ENCODE measurements around the gene SMCO2. TPM values are rescaled to one million over a fixed set of nuclear protein-coding genes. Genes with fewer than 3 reads are reported as not detected.

SMCO2 gene
- total and polyA plus RNA-seq, 10 donors: 0.06 to 0.92 (median 0.16) TPM; not detected in 7

DNA sequence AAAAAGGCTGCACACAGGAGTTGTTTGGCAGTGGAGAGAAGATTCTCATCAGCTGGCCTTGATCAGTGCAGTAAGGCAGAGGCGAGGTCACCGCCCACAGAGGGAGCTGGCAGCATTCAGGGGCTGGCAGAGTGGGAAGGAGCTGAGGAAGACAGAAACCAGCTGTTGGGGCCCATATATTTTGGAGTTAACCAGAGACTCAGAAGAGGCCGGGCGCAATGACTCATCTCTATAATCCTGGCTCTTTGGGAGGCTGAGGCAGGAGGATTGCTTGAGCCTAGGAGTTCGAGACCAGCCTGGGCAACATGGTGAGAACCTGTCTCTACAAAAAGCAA, 17.7 kb downstream of the SMCO2 start:
- WGBS, 5 donors: 41 to 62% (median 49%) methylated on average over 5 of the region's 5 CpGs
- intact Hi-C loops (cut with DNase I; ENCODE audit: low total_unique reads): no loop called here
- Histone ChIP-seq H3K9me3 (no peaks in the 10 kb centered on the region), H3K27ac (peak overlapping the region in 6 of 8 donors; percentile 6 to 60 (median 30)), H3K4me1 (peaks cover 0 to 43% (median 19%) of the 10 kb centered on the region in 6 donors), H3K27me3 (replicated peaks in 1 of 7) (peaks cover 0 to 16% (median 0%) of the 10 kb centered on the region in 7 donors), H3K36me3 (no peaks in the 10 kb centered on the region), H3K4me3 (no peak overlapping the region)
- TF ChIP-seq, protein P1, sequence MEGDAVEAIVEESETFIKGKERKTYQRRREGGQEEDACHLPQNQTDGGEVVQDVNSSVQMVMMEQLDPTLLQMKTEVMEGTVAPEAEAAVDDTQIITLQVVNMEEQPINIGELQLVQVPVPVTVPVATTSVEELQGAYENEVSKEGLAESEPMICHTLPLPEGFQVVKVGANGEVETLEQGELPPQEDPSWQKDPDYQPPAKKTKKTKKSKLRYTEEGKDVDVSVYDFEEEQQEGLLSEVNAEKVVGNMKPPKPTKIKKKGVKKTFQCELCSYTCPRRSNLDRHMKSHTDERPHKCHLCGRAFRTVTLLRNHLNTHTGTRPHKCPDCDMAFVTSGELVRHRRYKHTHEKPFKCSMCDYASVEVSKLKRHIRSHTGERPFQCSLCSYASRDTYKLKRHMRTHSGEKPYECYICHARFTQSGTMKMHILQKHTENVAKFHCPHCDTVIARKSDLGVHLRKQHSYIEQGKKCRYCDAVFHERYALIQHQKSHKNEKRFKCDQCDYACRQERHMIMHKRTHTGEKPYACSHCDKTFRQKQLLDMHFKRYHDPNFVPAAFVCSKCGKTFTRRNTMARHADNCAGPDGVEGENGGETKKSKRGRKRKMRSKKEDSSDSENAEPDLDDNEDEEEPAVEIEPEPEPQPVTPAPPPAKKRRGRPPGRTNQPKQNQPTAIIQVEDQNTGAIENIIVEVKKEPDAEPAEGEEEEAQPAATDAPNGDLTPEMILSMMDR (IDR thresholded peaks at IDR 0.05 in 8 of 11, conservative IDR thresholded peaks at IDR 0.05 in 3 of 11): no peak
- no peak for TF ChIP-seq POLR2A (IDR thresholded peaks at IDR 0.05)
- peak in 2 of 3 donors; percentile 60 to 71 for TF ChIP-seq POLR2AphosphoS5 (IDR thresholded peaks at IDR 0.05)
- DNase-seq: no peak

DNA sequence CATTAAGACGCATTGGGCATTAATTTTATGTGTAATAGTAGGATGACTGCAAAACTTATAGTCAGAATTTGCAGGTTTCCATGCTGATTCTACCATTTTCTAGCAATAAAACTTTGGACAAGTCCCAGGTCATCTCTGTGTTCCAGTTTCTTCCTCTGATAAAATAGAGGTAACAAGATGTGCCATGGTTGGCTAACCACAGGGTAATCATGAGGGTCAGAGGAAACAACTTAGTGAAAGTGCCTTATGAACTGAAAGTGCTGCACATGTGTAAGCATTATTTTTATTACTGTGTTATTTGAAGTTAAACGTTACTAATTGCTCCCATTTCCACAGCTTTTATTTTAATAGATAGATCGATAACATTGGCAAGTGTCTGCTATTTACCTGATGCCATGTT, 21.1 kb downstream of the SMCO2 start:
- TF ChIP-seq, protein P1 (IDR thresholded peaks at IDR 0.05 in 8 of 11, conservative IDR thresholded peaks at IDR 0.05 in 3 of 11): no peak
- TF ChIP-seq POLR2A (IDR thresholded peaks at IDR 0.05) (no peak), POLR2AphosphoS5 (IDR thresholded peaks at IDR 0.05) (no peak)
- Histone ChIP-seq H3K27me3 (replicated peaks in 1 of 7) (no peaks in the 10 kb centered on the region), H3K36me3 (no peaks in the 10 kb centered on the region), H3K4me3 (no peak overlapping the region), H3K27ac (no peak overlapping the region), H3K9me3 (no peaks in the 10 kb centered on the region), H3K4me1 (peaks cover 0 to 17% (median 4%) of the 10 kb centered on the region in 6 donors)
- no peak for DNase-seq
- WGBS, 5 donors: 70 to 85% (median 78%) methylated on average over 3 of the region's 3 CpGs
- intact Hi-C loops (cut with DNase I; ENCODE audit: low total_unique reads): no loop called here

DNA sequence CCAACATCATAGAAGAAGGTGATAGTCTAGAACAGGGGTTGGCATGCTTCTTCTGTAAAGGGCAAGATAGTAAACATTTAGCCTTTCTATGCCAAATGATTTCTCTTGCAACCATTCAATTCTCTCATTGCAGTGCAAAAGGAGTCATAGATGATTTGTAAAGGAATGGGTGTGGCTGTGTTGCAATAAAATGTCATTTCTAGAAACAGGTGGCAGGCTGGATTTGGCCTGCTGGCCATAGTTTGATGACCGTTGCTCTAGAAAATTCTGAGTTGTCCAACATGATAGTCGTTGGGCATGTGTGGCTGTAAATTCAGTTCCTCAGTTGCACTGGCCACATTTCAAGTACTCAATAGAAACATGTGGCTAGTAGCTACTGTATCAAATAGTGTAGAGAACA, 21.7 kb downstream of the SMCO2 start:
- H3K36me3 ChIP-seq: no peaks in the 10 kb centered on the region
- H3K4me3 ChIP-seq: no peak overlapping the region
- no peaks in the 10 kb centered on the region for H3K27me3 ChIP-seq (replicated peaks in 1 of 7)
- peaks cover 0 to 11% (median 2%) of the 10 kb centered on the region in 6 donors for H3K4me1 ChIP-seq
- no peak overlapping the region for H3K27ac ChIP-seq
- no peak for DNase-seq
- 74 to 90% (median 88%) methylated on average over 2 of the region's 2 CpGs for WGBS, 5 donors
- TF ChIP-seq POLR2A (IDR thresholded peaks at IDR 0.05) (no peak), POLR2AphosphoS5 (IDR thresholded peaks at IDR 0.05) (no peak)
- TF ChIP-seq, protein P1 (IDR thresholded peaks at IDR 0.05 in 8 of 11, conservative IDR thresholded peaks at IDR 0.05 in 3 of 11): no peak
- no peaks in the 10 kb centered on the region for H3K9me3 ChIP-seq
- intact Hi-C loops (cut with DNase I; ENCODE audit: low total_unique reads): no loop called here

DNA sequence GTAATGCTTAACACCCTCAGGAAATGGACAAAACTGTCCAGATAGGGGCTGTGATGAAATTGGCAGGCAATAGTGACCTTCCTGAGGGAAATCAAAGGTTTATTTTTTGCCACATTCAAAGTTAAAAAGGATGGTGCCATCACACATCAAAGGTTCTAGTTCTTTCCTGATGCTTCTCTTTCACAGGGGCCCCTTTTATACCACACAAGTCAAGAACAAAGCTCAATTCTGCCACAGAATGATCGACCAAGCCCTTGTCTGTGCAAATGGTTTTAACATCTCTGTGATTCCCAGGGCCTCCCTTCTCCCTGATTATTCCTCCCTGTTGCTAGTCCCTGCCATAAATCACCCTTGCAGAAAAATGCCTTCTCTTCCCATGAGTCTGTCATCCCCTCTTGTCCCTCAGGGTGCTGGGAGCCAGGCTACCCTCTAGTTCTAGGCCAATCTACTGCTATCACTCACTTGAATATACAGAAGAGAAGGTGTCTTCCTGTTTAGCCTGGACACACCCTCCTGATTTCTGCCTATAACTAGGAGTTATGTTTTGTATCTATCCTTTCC, 22.7 kb downstream of the SMCO2 start:
- no peak overlapping the region for H3K4me3 ChIP-seq
- no peaks in the 10 kb centered on the region for H3K27me3 ChIP-seq (replicated peaks in 1 of 7)
- intact Hi-C loops (cut with DNase I; ENCODE audit: low total_unique reads): no loop called here
- 23 to 69% (median 59%) methylated on average over 1 of the region's 1 CpG for WGBS, 5 donors
- no peaks in the 10 kb centered on the region for H3K9me3 ChIP-seq
- H3K27ac ChIP-seq: no peak overlapping the region
- peaks cover 0 to under 1% (median 0%) of the 10 kb centered on the region in 6 donors for H3K4me1 ChIP-seq
- no peak for DNase-seq
- H3K36me3 ChIP-seq: no peaks in the 10 kb centered on the region
- TF ChIP-seq POLR2AphosphoS5 (IDR thresholded peaks at IDR 0.05) (no peak), POLR2A (IDR thresholded peaks at IDR 0.05) (no peak)
- TF ChIP-seq, protein P1 (IDR thresholded peaks at IDR 0.05 in 8 of 11, conservative IDR thresholded peaks at IDR 0.05 in 3 of 11): no peak
